ENCODE measurements around the gene RPL22. TPM values are rescaled to one million over a fixed set of nuclear protein-coding genes. Genes with fewer than 3 reads are reported as not detected.
A peak's percentile ranks its signal among the peaks of the same experiment; 100 is the strongest.

The RPL22 gene
- polyA plus RNA-seq, 3 donors: 62.6 to 97.2 (median 65.6) TPM

- Mint-ChIP-seq H3K36me3 (no peaks in the 10 kb centered on the region), H3K27me3 (ENCODE audit: low read depth in 3 of 3) (peaks cover 0 to 8% (median 4%) of the 10 kb centered on the region in 3 donors), H3K27ac (peak overlapping the region in 1 of 7 donors; percentile 35), H3K9me3 (peaks cover 0 to 6% (median 2%) of the 10 kb centered on the region in 7 donors), H3K4me1 (no peaks in the 10 kb centered on the region), H3K4me3 (no peak overlapping the region)
- Histone ChIP-seq H4K20me1 (ENCODE audit: insufficient read depth, low read length) (no peaks in the 10 kb centered on the region), H3K4me3 (replicated peaks in 1 of 3; ENCODE audit: low read depth in 2 of 3, low read length in 3 of 3) (no peak overlapping the region), H3K9me3 (replicated peaks in 1 of 2; ENCODE audit: control insufficient read depth in 1 of 2, insufficient read depth in 1 of 2, low read length in 2 of 2) (no peaks in the 10 kb centered on the region), H2AFZ (ENCODE audit: insufficient read depth, low read depth, low read length, poor library complexity, severe bottlenecking) (no peak overlapping the region), H3K36me3 (replicated peaks in 1 of 2; ENCODE audit: control insufficient read depth in 1 of 2, insufficient read depth in 2 of 2, low read length in 2 of 2) (no peaks in the 10 kb centered on the region), H3K9ac (ENCODE audit: insufficient read depth, low read length, poor library complexity, severe bottlenecking) (no peak overlapping the region), H3K27ac (ENCODE audit: low read depth in 1 of 2, low read length in 2 of 2) (no peak overlapping the region), H3K4me1 (ENCODE audit: control insufficient read depth in 1 of 2, insufficient read depth in 2 of 2, low read length in 2 of 2) (no peaks in the 10 kb centered on the region), H3K79me2 (ENCODE audit: insufficient read depth, low read length) (no peaks in the 10 kb centered on the region), H3K4me2 (replicated peaks; ENCODE audit: extremely low read depth, low read length, poor library complexity, severe bottlenecking) (no peak overlapping the region), H3K27me3 (ENCODE audit: control insufficient read depth in 2 of 2, insufficient read depth in 2 of 2, low read length in 2 of 2) (no peaks in the 10 kb centered on the region)
- no peak for DNase-seq
- WGBS (ENCODE audit: insufficient coverage): 95% methylated on average over 13 of the region's 16 CpGs
- no peak for TF ChIP-seq CTCF (IDR thresholded peaks at IDR 0.05)
- intact Hi-C loops (cut with micrococcal nuclease): no loop called here
Measured at GRCh38 chr1:6136516-6137220, 62.7 kb downstream of the RPL22 start.

Other genes starting within 250 kb of the RPL22 start
- 10 to 100 TPM in 1 of 3 donors, 1 to 10 TPM in 1, under 1 TPM in 1; 0.39 to 13.7 (median 1.2) TPM for gene NPHP4, start 207.2 kb downstream of the RPL22 start, polyA plus RNA-seq
- gene KCNAB2, start 153.7 kb downstream of the RPL22 start, polyA plus RNA-seq: 100 to 1,000 TPM in 1 of 3 donors, 10 to 100 TPM in 2; 11.5 to 178 (median 22.7) TPM
- under 1 TPM in 1 of 3 donors, not detected in 2; 0.07 TPM for gene CHD5, start 19.3 kb downstream of the RPL22 start, polyA plus RNA-seq
- 1 to 10 TPM in 1 of 3 donors, under 1 TPM in 1, not detected in 1; 0.10 to 7.7 TPM for gene RNF207, start 6.5 kb upstream of the RPL22 start, polyA plus RNA-seq
- 10 to 100 TPM in 2 of 3 donors, 1 to 10 TPM in 1; 6.4 to 17.3 (median 17.0) TPM for gene ICMT, start 36.4 kb upstream of the RPL22 start, polyA plus RNA-seq
- gene HES3, start 44.6 kb upstream of the RPL22 start, polyA plus RNA-seq: not detected
- gene GPR153, start 61.5 kb upstream of the RPL22 start, polyA plus RNA-seq: under 1 TPM in 2 of 3 donors, not detected in 1; 0.04 to 0.69 TPM
- gene ACOT7, start 194.2 kb upstream of the RPL22 start, polyA plus RNA-seq: 1 to 10 TPM in 2 of 3 donors, under 1 TPM in 1; 0.63 to 4.3 (median 1.4) TPM
- gene HES2, start 220.3 kb upstream of the RPL22 start, polyA plus RNA-seq: not detected
- gene ESPN, start 225.2 kb upstream of the RPL22 start, polyA plus RNA-seq: not detected